Measurements from ENCODE around the gene UBL7. TPM values are rescaled to one million over a fixed set of nuclear protein-coding genes. Genes with fewer than 3 reads are reported as not detected.

UBL7 gene
- total and polyA plus RNA-seq, 2 of the 8 experiments (the other 6 are each of a cell fraction or from before 2014, with no cell fraction given) = 71.5 to 183 TPM

DNA sequence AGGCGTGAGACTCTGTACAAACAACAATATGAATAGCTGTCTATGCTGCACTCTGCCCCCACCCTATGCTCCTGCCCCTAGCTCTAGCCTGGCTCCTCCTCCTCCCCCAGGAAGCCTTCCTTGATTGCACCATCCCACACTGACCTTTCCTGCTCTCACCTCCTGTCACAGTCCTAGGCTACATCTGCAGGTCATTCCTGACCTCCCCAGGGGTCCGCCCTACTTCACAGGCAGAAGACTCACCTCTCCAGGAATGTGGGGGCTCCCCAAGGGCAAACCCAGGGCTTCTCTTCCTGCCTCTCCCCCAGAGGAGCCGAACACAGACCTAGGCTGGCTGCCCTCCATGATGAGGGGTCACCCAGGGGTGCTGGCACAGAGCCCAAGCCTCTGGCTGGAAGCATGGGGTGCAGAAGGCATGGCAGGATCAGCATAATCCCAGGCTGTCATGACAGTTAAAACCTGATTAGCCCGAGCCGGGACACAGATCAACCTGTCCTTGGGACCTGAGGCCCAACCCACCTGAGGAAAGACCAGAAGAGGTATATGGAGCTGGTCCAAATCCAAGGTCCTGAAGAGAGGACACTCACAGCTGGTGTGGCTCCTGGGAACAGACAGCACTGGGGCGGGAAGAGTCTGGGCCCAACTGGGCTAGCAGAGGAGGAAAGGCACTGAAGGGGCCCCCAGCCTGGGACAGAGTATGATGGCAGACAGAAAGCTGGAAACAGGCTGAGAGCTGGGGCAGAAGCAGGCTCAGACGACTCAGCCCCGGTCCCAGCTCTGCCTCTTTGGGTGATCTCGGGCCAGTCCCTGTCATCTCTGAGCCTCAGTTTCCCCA is 33.1 kb downstream of the UBL7 start (continued):
- TF ChIP-seq RNF2 (IDR thresholded peaks at IDR 0.05; ENCODE audit: borderline replicate concordance, low read depth, low read length, missing control alignments, poor library complexity, severe bottlenecking) = no peak
- TF ChIP-seq NRF1 (IDR thresholded peaks at IDR 0.05; ENCODE audit: low read depth, low read length) = no peak
- no peak for TF ChIP-seq HDAC6 (IDR thresholded peaks at IDR 0.05; ENCODE audit: low read depth, low read length)
- no peak for TF ChIP-seq YY1 (IDR thresholded peaks at IDR 0.05; ENCODE audit: low read depth, low read length)
- no peak for TF ChIP-seq SAP30 (IDR thresholded peaks at IDR 0.05; ENCODE audit: insufficient read depth, insufficient replicate concordance, low read length)
- no peak for TF ChIP-seq CEBPB (IDR thresholded peaks at IDR 0.05; ENCODE audit: low read depth, low read length)
- TF ChIP-seq, protein P1, sequence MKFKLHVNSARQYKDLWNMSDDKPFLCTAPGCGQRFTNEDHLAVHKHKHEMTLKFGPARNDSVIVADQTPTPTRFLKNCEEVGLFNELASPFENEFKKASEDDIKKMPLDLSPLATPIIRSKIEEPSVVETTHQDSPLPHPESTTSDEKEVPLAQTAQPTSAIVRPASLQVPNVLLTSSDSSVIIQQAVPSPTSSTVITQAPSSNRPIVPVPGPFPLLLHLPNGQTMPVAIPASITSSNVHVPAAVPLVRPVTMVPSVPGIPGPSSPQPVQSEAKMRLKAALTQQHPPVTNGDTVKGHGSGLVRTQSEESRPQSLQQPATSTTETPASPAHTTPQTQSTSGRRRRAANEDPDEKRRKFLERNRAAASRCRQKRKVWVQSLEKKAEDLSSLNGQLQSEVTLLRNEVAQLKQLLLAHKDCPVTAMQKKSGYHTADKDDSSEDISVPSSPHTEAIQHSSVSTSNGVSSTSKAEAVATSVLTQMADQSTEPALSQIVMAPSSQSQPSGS (IDR thresholded peaks at IDR 0.05; ENCODE audit: low read length) = no peak

All from H1 (cell line).